ENCODE data around the gene PPP1R3F.

GRCh38 chrX:49220100-49220499 lies 49.5 kb upstream of the PPP1R3F start:
- TF ChIP-seq POLR2A (IDR thresholded peaks at IDR 0.05) (no peak), POLR2AphosphoS5 (IDR thresholded peaks at IDR 0.05) (no peak), CTCF (IDR thresholded peaks at IDR 0.05) (no peak), EP300 (IDR thresholded peaks at IDR 0.05) (no peak)

Data from stomach (tissue), 4 donors.